Sigmoid colon (tissue), 7 donors: Measurements from ENCODE around the gene TPPP2. TPM values are rescaled to one million over a fixed set of nuclear protein-coding genes. Genes with fewer than 3 reads are reported as not detected.

Experiments
- DNase-seq: peaks from one replicate; pipeline ENCODE4 v3.0.0-alpha.2; 2019
- H3K27ac ChIP-seq, 4 donors: fragments of 200-600 bp; sonication (generic); one replicate each; pipeline ENCODE4 v1.5.1; 2016 to 2019; ENCODE audit warnings: mild to moderate bottlenecking in 1 of 4
- H3K27me3 ChIP-seq, 3 donors: fragments of 200-600 bp; sonication (generic); one replicate each; pipeline ENCODE4 v1.5.1; 2019; ENCODE audit warnings: mild to moderate bottlenecking in 1 of 3
- H3K36me3 ChIP-seq, 4 donors: fragments of 200-600 bp; sonication (generic); one replicate each; pipeline ENCODE4 v1.5.1; 2016 to 2019
- H3K4me1 ChIP-seq, 4 donors: fragments of 200-600 bp; sonication (generic); one replicate each; pipeline ENCODE4 v1.5.1; 2017 to 2019
- H3K4me3 ChIP-seq, 4 donors: fragments of 200-600 bp; sonication (generic); one replicate each; pipeline ENCODE4 v1.5.1; 2017 to 2019; ENCODE audit warnings: mild to moderate bottlenecking in 2 of 4, moderate library complexity in 1 of 4
- H3K9me3 ChIP-seq, 4 donors: fragments of 200-600 bp in 3 of 4; sonication (generic) in 3 of 4; one replicate each; pipeline versions ENCODE4 v1.5.1 to v1.6.1; 2013 to 2019
- CTCF ChIP-seq, 4 experiments: fragments of 450-650 bp in 3 of 4; fragments of 200-600 bp in 1 of 4; IDR thresholded peaks; one replicate each; pipeline ENCODE4 v1.5.1; 2016 to 2019; ENCODE audit warnings: antibody characterized with exemption in 4 of 4, mild to moderate bottlenecking in 3 of 4, moderate library complexity in 2 of 4
- EP300 ChIP-seq, 4 donors: sonication (generic); formaldehyde crosslinking; IDR thresholded peaks; one replicate each; pipeline ENCODE4 v1.6.1; 2017; ENCODE audit warnings: antibody characterized with exemption in 4 of 4
- POLR2A ChIP-seq, 2 donors: fragments of 450-650 bp; IDR thresholded peaks; one replicate each; pipeline ENCODE4 v1.6.1; 2016; ENCODE audit warnings: antibody characterized with exemption in 2 of 2, mild to moderate bottlenecking in 2 of 2, moderate library complexity in 2 of 2
- POLR2AphosphoS5 ChIP-seq, 4 donors: sonication (generic); formaldehyde crosslinking; IDR thresholded peaks; one replicate each; pipeline ENCODE4 v1.6.1; 2017; ENCODE audit warnings: antibody characterized with exemption in 4 of 4
- WGBS, 2 donors: extraction: QIAGEN DNeasy Blood & Tissue Kit; methylation state at CpG; one replicate each; pipeline ENCODE4 v1.1.7; 2013; 5-methylcytosine and 5-hydroxymethylcytosine counted together
- intact Hi-C: fragments of 100-400 bp; cut with DNase I; formaldehyde crosslinking; loops from one replicate; pipeline ENCODE4 v1.15.1; 2023
- polyA plus RNA-seq, 3 donors: library from polyadenylated mRNA; stranded (reverse); fragments of 200-250 nt; gene quantifications; one replicate each; pipeline ENCODE4 v1.2.3, GENCODE V29; 2013
- total RNA-seq, 4 donors: library from RNA; depleted of rRNA; stranded (reverse); fragments of >200 nt; gene quantifications; one replicate each; pipeline ENCODE4 v1.1.0, GENCODE V29; 2016
- donor health status: healthy with polysubstance abuse.
- donor health status: Bipolar disorder and iron deficiency.
- donor health status: healthy.

Gene TPPP2
- total and polyA plus RNA-seq, 7 donors, result 0.36 TPM; not detected in 6

DNA sequence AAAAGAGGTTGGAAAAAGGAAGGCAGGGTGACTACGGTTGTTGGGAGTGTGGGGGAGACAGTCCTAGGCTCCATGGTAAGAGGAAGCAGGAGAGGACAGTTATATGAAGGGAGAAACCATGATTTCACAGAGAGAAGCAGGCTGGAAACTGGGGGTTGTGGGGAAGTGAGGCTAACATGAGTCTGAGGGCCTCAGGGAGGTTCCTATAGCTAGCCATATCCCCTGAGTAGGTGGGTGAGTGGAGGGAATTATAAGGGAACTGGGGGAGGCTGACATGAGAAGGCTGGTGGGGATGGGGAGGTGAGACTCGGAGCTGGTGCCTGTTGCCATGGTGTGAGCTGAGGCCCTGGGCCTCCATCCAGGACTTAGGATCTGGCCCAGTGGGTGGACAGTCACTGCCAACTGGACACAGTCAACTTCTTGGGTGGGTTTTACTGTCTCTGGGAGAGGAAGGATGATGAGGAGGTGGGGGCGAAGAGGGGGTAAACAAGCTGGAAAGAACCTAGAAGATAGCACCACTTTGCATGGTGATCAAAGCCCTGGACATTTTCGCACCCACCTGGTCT lies 3.2 kb downstream of the TPPP2 start:
- no peak for DNase-seq
- H3K4me3 ChIP-seq, result no peak overlapping the region
- intact Hi-C loops, result no loop called here
- H3K9me3 ChIP-seq, result no peaks in the 10 kb centered on the region
- WGBS, 2 donors, result 88 to 95% methylated on average over 4 of the region's 4 CpGs
- TF ChIP-seq EP300 (IDR thresholded peaks at IDR 0.05) (no peak), CTCF (IDR thresholded peaks at IDR 0.05) (no peak), POLR2A (IDR thresholded peaks at IDR 0.05) (no peak), POLR2AphosphoS5 (IDR thresholded peaks at IDR 0.05) (no peak)
- H3K36me3 ChIP-seq, result no peaks in the 10 kb centered on the region
- no peak overlapping the region for H3K27ac ChIP-seq
- H3K4me1 ChIP-seq, result peaks cover 0 to 5% (median 2%) of the 10 kb centered on the region in 4 donors
- no peaks in the 10 kb centered on the region for H3K27me3 ChIP-seq

GRCh38 chr14:21034707-21035106 lies 4.7 kb downstream of the TPPP2 start, which contains the start of gene RNASE13:
Gene RNASE13 (minus strand): TSS chr14:21034807. CDS start chr14:21034288, 519 bp downstream.
- 84 to 86% methylated on average over 5 of the region's 5 CpGs for WGBS, 2 donors
- Histone ChIP-seq H3K9me3 (no peaks in the 10 kb centered on the region), H3K36me3 (no peaks in the 10 kb centered on the region), H3K27ac (no peak within 1 kb of the TSS), H3K4me1 (peaks cover 0 to 19% (median 15%) of the 10 kb centered on the region in 4 donors), H3K4me3 (no peak within 1 kb of the TSS), H3K27me3 (no peaks in the 10 kb centered on the region)
- DNase-seq, result no peak
- TF ChIP-seq POLR2AphosphoS5 (IDR thresholded peaks at IDR 0.05) (no peak), CTCF (IDR thresholded peaks at IDR 0.05) (no peak), EP300 (IDR thresholded peaks at IDR 0.05) (no peak), POLR2A (IDR thresholded peaks at IDR 0.05) (no peak)
- intact Hi-C loops, result no loop called here

DNA sequence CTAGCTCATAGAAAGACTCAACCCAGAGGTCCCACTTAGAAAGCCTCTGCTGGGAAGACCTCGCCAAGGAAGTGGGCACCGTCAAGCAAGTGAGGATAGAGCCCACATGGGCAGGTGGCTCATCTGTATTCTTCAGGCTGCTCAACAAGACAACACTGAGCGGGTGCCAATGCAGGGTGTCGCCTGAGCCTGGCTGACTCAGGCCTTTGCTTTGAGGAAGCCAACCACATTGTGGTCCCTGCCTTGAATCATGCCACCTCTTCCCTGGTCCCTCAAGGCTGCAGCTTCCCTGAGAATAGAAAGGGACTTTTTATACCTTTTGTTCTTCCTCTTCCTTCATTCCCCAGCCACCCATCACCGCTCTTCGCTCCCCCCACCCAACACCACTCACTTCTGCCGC lies 6.7 kb downstream of the TPPP2 start:
- Histone ChIP-seq H3K27me3 (no peaks in the 10 kb centered on the region), H3K9me3 (no peaks in the 10 kb centered on the region), H3K27ac (peak overlapping the region in 1 of 4 donors; percentile 17), H3K4me1 (peaks cover 0 to 24% (median 20%) of the 10 kb centered on the region in 4 donors), H3K4me3 (no peak overlapping the region), H3K36me3 (no peaks in the 10 kb centered on the region)
- intact Hi-C loops, result no loop called here
- no peak for TF ChIP-seq CTCF (IDR thresholded peaks at IDR 0.05)
- TF ChIP-seq POLR2A (IDR thresholded peaks at IDR 0.05), result no peak
- TF ChIP-seq EP300 (IDR thresholded peaks at IDR 0.05), result no peak
- TF ChIP-seq POLR2AphosphoS5 (IDR thresholded peaks at IDR 0.05), result no peak
- no peak for DNase-seq
- 93 to 95% methylated on average over 7 of the region's 7 CpGs for WGBS, 2 donors

DNA sequence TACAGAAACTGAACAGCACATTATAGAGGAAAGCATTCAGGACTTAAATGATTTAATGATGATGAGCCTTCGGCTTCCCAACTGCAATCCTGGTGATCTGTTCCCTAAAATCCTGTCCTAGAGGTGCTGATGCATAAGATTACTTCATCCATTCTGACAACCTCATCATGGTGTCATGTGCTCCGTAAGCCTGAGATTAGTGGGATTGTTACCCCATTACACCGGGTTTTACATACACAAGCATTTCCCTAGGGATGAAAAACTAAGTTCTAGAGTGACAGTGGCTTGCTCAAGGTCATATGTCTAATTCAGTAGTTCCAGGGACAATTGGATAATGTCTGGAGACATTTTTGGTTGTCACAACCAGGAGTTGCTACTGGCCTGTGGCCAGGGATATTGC lies 7.1 kb downstream of the TPPP2 start:
- no peaks in the 10 kb centered on the region for H3K36me3 ChIP-seq
- intact Hi-C loops, result no loop called here
- no peak overlapping the region for H3K4me3 ChIP-seq
- 87 to 94% methylated on average over 3 of the region's 3 CpGs for WGBS, 2 donors
- no peak for TF ChIP-seq CTCF (IDR thresholded peaks at IDR 0.05)
- TF ChIP-seq POLR2A (IDR thresholded peaks at IDR 0.05), result no peak
- no peak for TF ChIP-seq EP300 (IDR thresholded peaks at IDR 0.05)
- no peak for TF ChIP-seq POLR2AphosphoS5 (IDR thresholded peaks at IDR 0.05)
- DNase-seq, result no peak
- peaks cover 0 to 24% (median 20%) of the 10 kb centered on the region in 4 donors for H3K4me1 ChIP-seq
- no peaks in the 10 kb centered on the region for H3K9me3 ChIP-seq
- H3K27me3 ChIP-seq, result no peaks in the 10 kb centered on the region
- H3K27ac ChIP-seq, result peak overlapping the region in 1 of 4 donors; percentile 17
